Measurements from ENCODE around the gene TGFBRAP1. TPM values are rescaled to one million over a fixed set of nuclear protein-coding genes. Genes with fewer than 3 reads are reported as not detected.
A peak's percentile ranks its signal among the peaks of the same experiment; 100 is the strongest.

Gene TGFBRAP1
- total RNA-seq, 2 donors from 2014 or later, result 16.8 to 19.7 TPM

DNA sequence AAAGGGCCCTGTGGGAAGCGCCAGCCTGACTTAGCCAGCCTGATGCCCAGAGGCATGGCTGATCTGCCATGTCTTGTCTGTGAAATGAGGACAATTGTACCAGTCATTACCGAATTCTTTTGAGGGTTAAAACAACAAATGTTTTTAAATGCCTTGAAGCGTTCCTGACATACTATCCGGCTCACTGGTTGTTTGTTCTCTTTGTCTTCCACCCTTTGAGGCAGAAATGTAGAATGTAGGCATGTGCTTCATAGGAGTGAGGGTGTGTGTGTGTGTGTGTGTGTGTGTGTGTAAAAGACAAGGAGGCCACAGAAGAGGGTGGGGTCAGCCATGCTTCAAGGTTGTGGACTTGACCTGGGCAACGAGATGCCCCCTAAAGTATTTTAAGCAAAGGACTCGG, 35.5 kb downstream of the TGFBRAP1 start:
- intact Hi-C loops (cut with DNase I, micrococcal nuclease), result no loop called here
- no peak for ATAC-seq

GRCh38 chr2:105291981-105292380, 37.6 kb downstream of the TGFBRAP1 start:
- no peak for DNase-seq
- ATAC-seq, result no peak
- intact Hi-C loops (cut with DNase I, micrococcal nuclease), result no loop called here

More for the DNA sequence above, 35.5 kb downstream of the TGFBRAP1 start:
- DNase-seq, result no peak

- DNase-seq, result no peak
- intact Hi-C loops (cut with DNase I, micrococcal nuclease), result no loop called here
- no peak for ATAC-seq
Measured at GRCh38 chr2:105290981-105291660, 38.4 kb downstream of the TGFBRAP1 start.

DNA sequence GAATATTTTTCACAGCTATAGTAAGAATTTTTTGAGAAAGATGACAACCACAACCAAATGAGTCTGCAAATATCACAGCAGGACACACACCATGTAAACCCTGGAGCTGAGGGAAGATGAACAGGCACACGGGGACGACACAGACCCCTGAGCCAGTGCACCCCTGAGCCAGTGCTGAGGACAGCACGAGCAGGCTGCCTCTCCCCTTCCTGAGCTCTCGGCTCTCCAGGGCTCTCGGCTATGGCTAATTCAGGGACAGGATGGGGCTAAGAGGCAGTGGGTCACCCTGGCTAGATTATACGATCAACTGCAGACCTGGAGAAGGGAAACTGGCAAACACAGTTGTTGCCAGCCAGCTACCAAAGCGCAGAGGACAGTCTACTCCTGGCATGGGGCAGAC, 41.4 kb downstream of the TGFBRAP1 start:
- DNase-seq (no peak), ATAC-seq (no peak)
- intact Hi-C loops (cut with DNase I, micrococcal nuclease), result no loop called here

DNA sequence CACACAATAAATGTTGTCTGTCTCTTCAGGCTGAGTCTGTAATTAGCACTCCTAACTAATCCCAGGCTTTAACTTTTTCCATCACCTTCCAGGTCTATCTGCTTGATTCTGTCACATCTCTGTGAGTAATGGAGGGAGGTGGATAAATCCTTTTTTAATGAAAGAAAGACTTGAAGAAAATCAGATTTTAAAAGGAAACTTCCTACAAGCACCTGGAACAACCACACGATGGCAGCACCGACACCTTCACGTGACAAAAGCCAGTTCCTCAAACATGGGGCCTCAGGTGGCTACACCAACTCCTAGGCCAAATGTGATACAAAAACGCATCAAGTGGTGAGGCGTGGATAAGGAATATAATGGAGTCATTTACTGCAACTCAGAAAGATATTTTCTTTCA, 41.8 kb downstream of the TGFBRAP1 start:
- DNase-seq, result peak in 1 of 2 donors; percentile 60
- peak; percentile 60 for ATAC-seq
- intact Hi-C loops (cut with DNase I, micrococcal nuclease), result no loop called here

- DNase-seq, result no peak
- intact Hi-C loops (cut with DNase I, micrococcal nuclease), result no loop called here
- ATAC-seq, result no peak
Measured at GRCh38 chr2:105283532-105283931, 46.0 kb downstream of the TGFBRAP1 start.

- ATAC-seq, result no peak
- DNase-seq, result no peak
- intact Hi-C loops (cut with DNase I, micrococcal nuclease), result no loop called here
Measured at GRCh38 chr2:105280281-105280680, 49.3 kb downstream of the TGFBRAP1 start.

GRCh38 chr2:105279126-105279525, 50.4 kb downstream of the TGFBRAP1 start:
- intact Hi-C loops (cut with DNase I, micrococcal nuclease), result no loop called here
- DNase-seq (no peak), ATAC-seq (no peak)

DNA sequence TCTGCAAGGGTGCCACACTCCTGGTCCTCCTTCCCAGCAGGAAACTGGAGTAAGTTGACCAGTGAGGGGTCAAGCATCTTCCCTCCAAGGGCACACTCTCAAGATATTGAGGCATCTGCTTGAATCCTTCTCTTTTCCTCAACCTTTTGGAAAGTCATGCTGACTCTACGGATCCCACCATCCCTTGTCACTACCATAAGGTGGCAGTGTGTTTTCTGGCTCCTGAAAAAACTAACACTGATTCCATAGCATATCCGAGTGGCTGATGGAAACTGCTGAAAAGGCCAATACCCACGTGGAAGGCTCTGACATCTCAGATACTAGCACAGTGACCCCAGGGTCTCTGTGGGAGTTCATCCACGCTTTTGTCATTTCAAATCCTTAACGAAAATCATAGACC, 50.9 kb downstream of the TGFBRAP1 start:
- intact Hi-C loops (cut with DNase I, micrococcal nuclease), result no loop called here
- no peak for DNase-seq
- no peak for ATAC-seq

DNA sequence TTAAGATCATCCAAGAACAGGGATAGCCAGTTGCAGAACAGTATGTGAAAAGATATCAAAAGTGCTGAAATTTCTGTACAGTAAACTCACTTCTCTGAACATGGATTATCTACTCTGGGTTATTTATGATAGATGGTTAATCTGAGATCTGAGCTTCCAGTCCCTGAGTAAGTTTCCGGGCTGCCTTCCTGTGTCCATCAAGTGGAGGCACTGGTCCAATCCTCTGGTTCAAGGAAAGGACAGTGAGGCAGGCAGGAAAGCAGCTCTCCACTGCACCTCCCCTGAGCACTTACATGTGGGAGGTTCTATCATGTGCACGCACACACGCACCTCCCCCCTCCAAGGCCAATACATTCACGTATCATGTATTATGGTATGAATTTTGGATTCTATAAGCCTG, 55.5 kb downstream of the TGFBRAP1 start:
- no peak for DNase-seq
- intact Hi-C loops (cut with DNase I, micrococcal nuclease), result no loop called here
- ATAC-seq, result no peak

DNA sequence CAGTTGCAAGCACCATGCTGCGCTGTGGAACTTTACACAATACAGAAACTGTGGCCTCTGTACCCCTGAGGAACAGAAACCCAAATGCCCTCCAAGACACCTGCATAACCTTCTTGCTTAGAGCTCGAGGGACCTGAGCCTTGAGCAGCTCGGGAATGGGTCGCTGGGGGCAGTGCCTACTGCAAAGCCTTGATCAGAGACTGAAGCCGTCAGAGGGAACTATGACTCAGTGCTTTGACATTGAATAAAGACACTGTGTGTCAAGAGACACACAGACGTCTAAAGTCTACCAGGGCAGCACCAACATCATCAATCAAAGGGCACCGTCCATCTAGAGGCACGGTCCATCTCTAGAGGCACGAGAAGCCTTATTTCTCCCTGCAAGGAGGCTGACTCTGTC, 57.4 kb downstream of the TGFBRAP1 start:
- intact Hi-C loops (cut with DNase I, micrococcal nuclease), result no loop called here
- no peak for DNase-seq
- no peak for ATAC-seq

DNA sequence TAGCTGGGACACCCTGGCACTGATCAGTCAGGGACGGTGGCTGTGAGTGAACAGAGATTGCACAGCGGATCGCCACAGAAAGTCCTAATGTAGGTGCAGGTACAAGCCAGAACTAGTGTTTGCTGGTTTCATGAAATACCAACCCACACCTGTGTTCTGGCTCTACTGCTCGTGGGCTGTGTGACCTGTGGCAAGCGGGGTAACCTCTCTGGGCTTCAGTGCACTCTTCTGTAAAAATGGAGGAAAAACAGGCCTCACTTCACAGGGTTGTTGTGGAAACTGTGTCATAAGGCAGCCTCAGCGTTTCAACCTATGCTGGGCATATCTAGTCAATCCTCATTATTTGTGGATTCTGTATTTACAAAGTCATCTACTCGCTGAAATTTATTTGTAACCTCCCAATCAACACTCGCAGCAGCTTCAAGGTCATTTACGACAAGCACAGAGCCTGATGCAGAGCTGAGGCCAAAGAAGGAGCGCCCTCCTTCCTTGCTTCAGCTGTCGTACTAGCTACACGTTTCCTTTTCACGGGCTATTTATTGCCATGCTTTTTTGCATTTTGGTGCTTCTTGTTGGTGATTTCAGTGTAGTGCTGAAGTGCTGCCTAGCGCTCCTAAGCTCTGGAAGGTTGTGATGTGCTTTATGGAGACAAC, 58.0 kb downstream of the TGFBRAP1 start:
- ATAC-seq (no peak), DNase-seq (no peak)
- intact Hi-C loops (cut with DNase I, micrococcal nuclease), result no loop called here

DNA sequence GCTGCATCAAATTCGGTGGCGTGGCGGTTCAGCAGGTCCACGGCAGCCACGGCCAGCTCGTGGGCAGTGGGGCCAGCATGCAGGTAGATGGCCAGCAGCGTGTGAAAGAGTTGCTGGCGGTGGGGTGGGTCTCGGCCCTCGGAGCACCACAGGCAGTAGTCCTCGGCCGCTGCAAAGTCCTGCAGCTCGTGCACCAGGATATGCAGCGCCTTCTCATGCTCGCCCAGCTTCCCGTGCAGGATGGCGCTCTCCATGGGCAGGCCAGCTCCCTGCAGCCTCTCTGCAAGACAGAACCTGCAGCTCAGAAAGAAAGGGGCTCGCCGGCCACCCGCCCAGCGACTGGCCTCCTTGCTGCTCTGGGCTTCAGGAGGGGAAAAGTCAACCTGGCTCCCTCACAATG, 60.1 kb downstream of the TGFBRAP1 start:
- intact Hi-C loops (cut with DNase I, micrococcal nuclease), result no loop called here
- DNase-seq (no peak), ATAC-seq (no peak)

DNA sequence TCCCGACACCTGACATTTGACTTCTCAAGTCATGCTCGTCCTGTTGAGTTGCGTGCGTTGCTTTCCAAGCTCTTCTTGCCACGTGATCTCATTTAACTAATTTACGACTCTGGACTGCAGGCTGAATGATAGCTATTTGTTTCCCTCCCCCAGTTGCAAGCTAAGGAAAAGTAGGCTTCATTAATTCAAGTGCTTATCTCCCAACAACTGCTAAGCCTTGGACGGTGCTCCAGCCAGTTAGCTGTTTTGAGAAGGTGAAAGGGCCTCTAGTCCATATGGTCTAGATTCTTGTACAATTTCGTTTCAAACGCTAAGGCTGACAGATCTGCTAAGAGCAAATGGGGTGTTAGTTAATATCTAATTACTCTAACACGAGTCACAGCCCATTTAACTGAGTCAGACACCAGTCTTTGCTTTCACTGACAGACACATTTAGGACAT, 66.9 kb downstream of the TGFBRAP1 start:
- ATAC-seq (no peak), DNase-seq (no peak)
- intact Hi-C loops (cut with DNase I, micrococcal nuclease), result no loop called here

DNA sequence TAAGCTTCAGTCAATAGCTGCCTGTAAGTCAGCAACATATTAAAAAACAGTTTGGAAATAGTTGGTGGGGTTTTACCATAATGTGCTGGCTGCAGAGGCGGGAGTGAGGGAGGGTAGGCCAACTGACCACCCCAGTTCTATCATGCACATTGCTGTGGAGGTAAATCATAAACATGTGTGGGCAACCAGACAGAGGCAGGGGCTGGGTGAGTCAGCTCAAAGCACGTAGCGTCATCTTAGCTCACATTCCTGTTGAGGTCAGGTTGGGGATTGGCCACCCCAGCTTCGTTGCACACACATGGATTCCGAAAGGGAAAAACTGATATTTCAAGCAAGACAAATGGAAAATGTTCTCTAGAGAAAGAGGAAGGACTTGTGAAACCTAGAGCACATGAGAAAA, 68.5 kb downstream of the TGFBRAP1 start:
- ATAC-seq (no peak), DNase-seq (no peak)
- intact Hi-C loops (cut with DNase I, micrococcal nuclease), result no loop called here

- ATAC-seq (no peak), DNase-seq (no peak)
- intact Hi-C loops (cut with DNase I, micrococcal nuclease), result no loop called here
Measured at GRCh38 chr2:105258835-105259350, 70.6 kb downstream of the TGFBRAP1 start.

- intact Hi-C loops (cut with DNase I, micrococcal nuclease), result no loop called here
- ATAC-seq (no peak), DNase-seq (no peak)
Measured at GRCh38 chr2:105257981-105258380, 71.6 kb downstream of the TGFBRAP1 start.

DNA sequence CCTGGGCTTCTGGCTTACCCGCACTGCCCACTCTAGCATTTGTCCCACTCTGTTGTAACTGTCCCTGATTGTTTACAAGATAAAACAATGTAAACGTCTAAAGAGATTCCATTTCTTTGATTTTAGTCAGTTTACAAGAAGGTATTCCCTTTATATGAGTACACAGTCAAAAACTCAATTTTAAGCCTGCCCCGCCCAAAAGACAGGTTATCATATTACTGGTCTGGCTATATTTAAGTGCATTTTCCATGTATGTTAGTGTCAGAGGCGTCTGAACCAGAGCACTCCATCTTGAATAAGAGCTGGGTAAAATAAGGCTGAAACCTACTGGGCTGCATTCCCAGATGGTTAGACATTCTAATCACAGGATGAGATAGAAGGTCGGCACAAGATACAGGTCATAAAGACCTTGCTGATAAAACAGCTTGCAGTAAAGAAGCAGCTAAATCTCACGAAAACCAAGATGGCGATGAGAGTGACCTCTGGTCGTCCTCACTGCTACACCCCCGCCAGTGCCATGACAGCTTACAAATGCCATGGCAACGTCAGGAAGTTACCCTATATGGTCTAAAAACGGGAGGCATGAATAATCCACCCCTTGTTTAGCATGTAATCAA, 73.0 kb downstream of the TGFBRAP1 start:
- ATAC-seq, result no peak
- intact Hi-C loops (cut with DNase I, micrococcal nuclease), result no loop called here
- no peak for DNase-seq

GRCh38 chr2:105255979-105256378, 73.6 kb downstream of the TGFBRAP1 start:
- ATAC-seq (no peak), DNase-seq (no peak)
- intact Hi-C loops (cut with DNase I, micrococcal nuclease), result no loop called here

DNA sequence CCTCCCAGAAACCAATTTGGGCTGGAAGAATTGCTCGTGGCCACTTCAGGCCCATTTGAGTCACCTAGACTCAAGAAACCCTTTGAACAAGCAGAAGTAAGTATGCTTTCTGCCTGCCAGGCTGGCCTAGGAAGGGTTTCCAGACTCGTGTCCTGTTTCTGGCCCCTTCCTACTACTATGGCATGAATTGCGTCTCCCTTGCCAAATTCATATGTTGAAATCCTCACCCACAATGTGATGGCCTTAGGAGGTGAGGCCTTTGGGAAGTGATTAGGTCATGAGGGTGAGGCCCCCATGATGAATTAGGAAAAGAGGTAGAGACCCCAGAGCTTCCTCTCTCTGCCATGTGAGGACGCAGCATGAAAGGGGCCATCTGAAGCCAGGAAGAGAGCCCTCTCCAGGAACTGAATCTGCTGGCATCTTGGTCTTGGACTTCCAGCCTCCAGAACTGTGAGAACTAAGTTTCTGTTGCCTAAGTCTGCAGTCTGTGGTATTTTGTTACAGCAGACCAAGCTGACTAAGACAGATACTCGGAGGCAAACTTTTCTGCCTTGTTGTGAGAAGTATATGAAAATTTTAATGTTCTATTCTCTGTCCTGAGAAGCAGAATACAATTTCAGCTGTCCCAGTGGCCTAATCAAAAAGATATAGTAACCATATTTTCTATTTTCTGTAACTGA, 74.9 kb downstream of the TGFBRAP1 start:
- intact Hi-C loops (cut with DNase I, micrococcal nuclease), result no loop called here
- no peak for ATAC-seq
- no peak for DNase-seq

Data from left colon (tissue), 2 donors.